Tibial nerve (tissue), 4 donors: ENCODE data around the gene PABPC1L2A.

Experiments
- CTCF ChIP-seq, 5 experiments: fragments of 200-600 bp in 3 of 5; fragments of 450-650 bp in 2 of 5; sonication (generic) in 3 of 5; IDR thresholded peaks; one replicate each; pipeline ENCODE4 v1.5.1; 2016 to 2019; ENCODE audit warnings: antibody characterized with exemption in 5 of 5, mild to moderate bottlenecking in 3 of 5, moderate library complexity in 2 of 5
- EP300 ChIP-seq, 2 donors: sonication (generic); formaldehyde crosslinking; IDR thresholded peaks; one replicate each; pipeline ENCODE4 v1.6.1; 2017; ENCODE audit warnings: antibody characterized with exemption in 2 of 2, mild to moderate bottlenecking in 1 of 2

- TF ChIP-seq CTCF (IDR thresholded peaks at IDR 0.05) = no peak
- TF ChIP-seq EP300 (IDR thresholded peaks at IDR 0.05) = no peak
These were observed 9.8 kb downstream of the PABPC1L2A start for GRCh38 chrX:73069365-73070035.
